HEK293T (cell line): Measurements from ENCODE around the gene FHIT.
A peak's percentile ranks its signal among the peaks of the same experiment; 100 is the strongest.

Experiments used
- CTCF ChIA-PET: fragments of 350-600 bp; formaldehyde crosslinking; extraction: SDS; loops from one replicate; lab custom pipeline; 2021; ENCODE audit warnings: antibody characterized with exemption, inconsistent platforms; lab: Yijun Ruan, JAX
- POLR2A ChIA-PET: fragments of 350-600 bp; formaldehyde crosslinking; extraction: SDS; loops from one replicate; lab custom pipeline; 2020; ENCODE audit warnings: antibody characterized with exemption, inconsistent platforms; lab: Yijun Ruan, JAX
- DNase-seq: peaks from one replicate; pipeline ENCODE4 v3.0.0; 2012; ENCODE audit warnings: mixed read lengths; ENCODE audit errors: extremely low spot score
- ARNT ChIP-seq: fragments of 450-650 bp; IDR thresholded peaks from 2 replicates; pipeline ENCODE4 v1.6.1; 2017; ENCODE audit warnings: mild to moderate bottlenecking
- BHLHE40 ChIP-seq: fragments of 450-650 bp; IDR thresholded peaks from 2 replicates; pipeline ENCODE4 v1.6.1; 2016; ENCODE audit warnings: mild to moderate bottlenecking, moderate library complexity, borderline replicate concordance
- CTBP1 ChIP-seq: fragments of 450-650 bp; IDR thresholded peaks from 2 replicates; pipeline ENCODE4 v1.6.1; 2016; ENCODE audit warnings: borderline replicate concordance
- ELF4 ChIP-seq: fragments of 450-650 bp; IDR thresholded peaks from 2 replicates; pipeline ENCODE4 v1.6.1; 2017; ENCODE audit warnings: antibody characterized with exemption
- FOXA1 ChIP-seq: fragments of 450-650 bp; IDR thresholded peaks from 2 replicates; pipeline ENCODE4 v1.6.1; 2016; ENCODE audit warnings: mild to moderate bottlenecking
- FOXK2 ChIP-seq: fragments of 450-650 bp; IDR thresholded peaks from 2 replicates; pipeline ENCODE4 v1.6.1; 2016; ENCODE audit warnings: mild to moderate bottlenecking
- FOXM1 ChIP-seq: fragments of 450-650 bp; IDR thresholded peaks from 2 replicates; pipeline ENCODE4 v1.6.1; 2017; ENCODE audit warnings: mild to moderate bottlenecking, borderline replicate concordance
- HDGF ChIP-seq: fragments of 450-650 bp; IDR thresholded peaks from 2 replicates; pipeline ENCODE4 v1.6.1; 2017; ENCODE audit warnings: antibody characterized with exemption, borderline replicate concordance
- L3MBTL2 ChIP-seq: fragments of 450-650 bp; conservative IDR thresholded peaks from 2 replicates; pipeline ENCODE4 v1.6.1; 2016; ENCODE audit warnings: mild to moderate bottlenecking
- LEF1 ChIP-seq: fragments of 450-650 bp; IDR thresholded peaks from 2 replicates; pipeline ENCODE4 v1.6.1; 2017; ENCODE audit warnings: mild to moderate bottlenecking, borderline replicate concordance
- NFRKB ChIP-seq: fragments of 450-650 bp; IDR thresholded peaks from 2 replicates; pipeline ENCODE4 v1.6.1; 2016; ENCODE audit warnings: mild to moderate bottlenecking, moderate library complexity
- SP1 ChIP-seq: fragments of 450-650 bp; IDR thresholded peaks from 2 replicates; pipeline ENCODE4 v1.6.1; 2017
- SUZ12 ChIP-seq: fragments of 450-650 bp; IDR thresholded peaks from 2 replicates; pipeline ENCODE4 v1.6.1; 2016; ENCODE audit warnings: mild to moderate bottlenecking
- TARDBP ChIP-seq: fragments of 450-650 bp; IDR thresholded peaks from 2 replicates; pipeline ENCODE4 v1.6.1; 2016
- ZNF384 ChIP-seq: fragments of 450-650 bp; IDR thresholded peaks from 2 replicates; pipeline ENCODE4 v1.6.1; 2016
- TF ChIP-seq, protein P1 (sequence below): fragments of 450-650 bp; IDR thresholded peaks from 2 replicates; pipeline ENCODE4 v1.6.1; 2016

FHIT gene

GRCh38 chr3:59774634-59775033 is 1476.6 kb downstream of the FHIT start:
- ChIA-PET POLR2A (no interaction called here), CTCF (no interaction called here)
- no peak for TF ChIP-seq NFRKB
- no peak for TF ChIP-seq FOXA1
- DNase-seq: no peak

DNA sequence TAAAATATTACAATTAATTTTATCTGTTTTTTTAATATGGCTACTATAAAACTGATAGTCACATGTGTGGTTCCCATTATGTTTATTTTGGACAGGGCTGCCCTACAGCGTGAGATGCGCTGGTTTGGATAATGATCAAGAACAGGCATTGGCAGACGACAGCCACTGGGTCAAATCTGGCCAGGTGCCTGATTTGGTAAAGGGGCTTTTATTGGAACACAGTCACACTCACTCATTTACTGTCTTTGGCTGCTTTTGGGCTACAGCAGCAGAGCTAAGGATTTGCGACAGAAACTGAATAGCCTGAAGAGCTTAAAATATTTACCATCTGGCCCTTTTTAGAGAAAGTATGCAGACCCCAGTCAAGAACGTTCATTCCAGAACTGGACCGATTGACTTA is 1477.3 kb downstream of the FHIT start:
- no peak for TF ChIP-seq L3MBTL2
- no peak for TF ChIP-seq SP1
- TF ChIP-seq FOXK2: no peak
- no peak for TF ChIP-seq ARNT
- no peak for TF ChIP-seq TARDBP
- TF ChIP-seq NFRKB: no peak
- TF ChIP-seq FOXA1: no peak
- TF ChIP-seq SUZ12: no peak
- no peak for TF ChIP-seq CTBP1
- TF ChIP-seq ELF4: no peak
- no peak for TF ChIP-seq BHLHE40
- CTCF ChIA-PET: no interaction called here
- POLR2A ChIA-PET: no interaction called here
- no peak for DNase-seq

GRCh38 chr3:59772416-59773408 is 1478.5 kb downstream of the FHIT start:
- ChIA-PET POLR2A (no interaction called here), CTCF (no interaction called here)
- no peak for DNase-seq
- TF ChIP-seq ELF4: no peak
- TF ChIP-seq SP1: no peak
- TF ChIP-seq L3MBTL2: no peak
- no peak for TF ChIP-seq HDGF
- TF ChIP-seq ZNF384: no peak
- TF ChIP-seq SUZ12: no peak
- TF ChIP-seq FOXM1: no peak
- TF ChIP-seq, protein P1, sequence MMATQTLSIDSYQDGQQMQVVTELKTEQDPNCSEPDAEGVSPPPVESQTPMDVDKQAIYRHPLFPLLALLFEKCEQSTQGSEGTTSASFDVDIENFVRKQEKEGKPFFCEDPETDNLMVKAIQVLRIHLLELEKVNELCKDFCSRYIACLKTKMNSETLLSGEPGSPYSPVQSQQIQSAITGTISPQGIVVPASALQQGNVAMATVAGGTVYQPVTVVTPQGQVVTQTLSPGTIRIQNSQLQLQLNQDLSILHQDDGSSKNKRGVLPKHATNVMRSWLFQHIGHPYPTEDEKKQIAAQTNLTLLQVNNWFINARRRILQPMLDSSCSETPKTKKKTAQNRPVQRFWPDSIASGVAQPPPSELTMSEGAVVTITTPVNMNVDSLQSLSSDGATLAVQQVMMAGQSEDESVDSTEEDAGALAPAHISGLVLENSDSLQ: no peak
- no peak for TF ChIP-seq FOXK2
- no peak for TF ChIP-seq FOXA1
- TF ChIP-seq TARDBP: no peak
- no peak for TF ChIP-seq BHLHE40
- no peak for TF ChIP-seq LEF1
- no peak for TF ChIP-seq NFRKB
- TF ChIP-seq CTBP1: no peak
- no peak for TF ChIP-seq ARNT

GRCh38 chr3:59771768-59772181 is 1479.5 kb downstream of the FHIT start:
- POLR2A ChIA-PET: no interaction called here
- CTCF ChIA-PET: interaction anchor here (1.0 kb wide), 1 partner anchor 38 kb away, joined by 3 read pairs; no protein-coding TSS in a partner anchor
- peak; percentile 9 for DNase-seq
- TF ChIP-seq FOXA1 (no peak), FOXM1 (no peak), FOXK2 (no peak), BHLHE40 (no peak), SP1 (no peak), ARNT (no peak), HDGF (no peak)
- TF ChIP-seq, protein P1: no peak

GRCh38 chr3:59769127-59769750 is 1482.0 kb downstream of the FHIT start:
- POLR2A ChIA-PET: no interaction called here
- no peak for DNase-seq
- CTCF ChIA-PET: no interaction called here
- TF ChIP-seq HDGF (no peak), FOXA1 (no peak), NFRKB (no peak), TARDBP (no peak), ZNF384 (no peak), ELF4 (no peak), SUZ12 (no peak)
- TF ChIP-seq, protein P1: no peak

DNA sequence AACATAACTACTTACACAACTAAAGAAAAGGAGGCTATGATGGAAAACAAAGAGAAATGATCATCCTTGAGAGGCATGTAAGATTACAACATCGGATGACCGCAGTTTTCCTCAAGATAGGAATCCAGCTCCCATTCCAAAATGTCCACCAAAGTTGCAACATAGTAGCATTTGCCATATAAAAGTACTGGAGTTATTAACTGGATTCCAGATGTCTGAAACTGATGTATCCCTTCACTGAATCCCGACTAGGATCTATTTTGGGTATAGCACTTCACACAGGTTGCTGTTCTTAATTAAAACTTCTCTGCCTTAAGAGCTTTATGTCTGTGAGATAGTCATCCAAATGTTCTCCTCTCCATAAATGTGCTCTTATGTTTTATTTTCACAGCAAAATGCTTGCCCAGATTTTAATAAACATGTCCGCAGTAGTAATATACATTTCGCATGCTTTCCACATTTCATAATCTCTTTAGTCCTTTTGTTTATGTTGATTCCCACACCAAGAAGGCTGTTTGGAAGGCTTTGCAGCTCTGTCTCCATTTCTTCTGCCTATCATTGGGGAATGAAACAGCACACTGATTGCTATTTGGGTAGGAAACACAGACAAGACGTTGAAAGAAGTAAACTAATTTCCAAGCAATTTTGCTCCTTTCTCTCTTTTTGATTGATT is 1484.9 kb downstream of the FHIT start:
- ChIA-PET POLR2A (no interaction called here), CTCF (no interaction called here)
- no peak for DNase-seq
- TF ChIP-seq BHLHE40 (no peak), NFRKB (no peak), FOXK2 (no peak), FOXM1 (no peak), CTBP1 (no peak), ZNF384 (no peak), FOXA1 (no peak), ELF4 (no peak), SP1 (no peak), SUZ12 (no peak), HDGF (no peak)
- TF ChIP-seq, protein P1: no peak
